ENCODE results near the gene HOXC9.

The HOXC9 gene

GRCh38 chr12:53976172-53976822 lies 23.7 kb upstream of the HOXC9 start:
- no peak for DNase-seq (ENCODE audit: low spot score)

GRCh38 chr12:53976823-53977595 lies 23.0 kb upstream of the HOXC9 start:
- no peak for DNase-seq (ENCODE audit: low spot score)

GRCh38 chr12:53977596-53978445 lies 22.1 kb upstream of the HOXC9 start:
- no peak for DNase-seq (ENCODE audit: low spot score)

DNA sequence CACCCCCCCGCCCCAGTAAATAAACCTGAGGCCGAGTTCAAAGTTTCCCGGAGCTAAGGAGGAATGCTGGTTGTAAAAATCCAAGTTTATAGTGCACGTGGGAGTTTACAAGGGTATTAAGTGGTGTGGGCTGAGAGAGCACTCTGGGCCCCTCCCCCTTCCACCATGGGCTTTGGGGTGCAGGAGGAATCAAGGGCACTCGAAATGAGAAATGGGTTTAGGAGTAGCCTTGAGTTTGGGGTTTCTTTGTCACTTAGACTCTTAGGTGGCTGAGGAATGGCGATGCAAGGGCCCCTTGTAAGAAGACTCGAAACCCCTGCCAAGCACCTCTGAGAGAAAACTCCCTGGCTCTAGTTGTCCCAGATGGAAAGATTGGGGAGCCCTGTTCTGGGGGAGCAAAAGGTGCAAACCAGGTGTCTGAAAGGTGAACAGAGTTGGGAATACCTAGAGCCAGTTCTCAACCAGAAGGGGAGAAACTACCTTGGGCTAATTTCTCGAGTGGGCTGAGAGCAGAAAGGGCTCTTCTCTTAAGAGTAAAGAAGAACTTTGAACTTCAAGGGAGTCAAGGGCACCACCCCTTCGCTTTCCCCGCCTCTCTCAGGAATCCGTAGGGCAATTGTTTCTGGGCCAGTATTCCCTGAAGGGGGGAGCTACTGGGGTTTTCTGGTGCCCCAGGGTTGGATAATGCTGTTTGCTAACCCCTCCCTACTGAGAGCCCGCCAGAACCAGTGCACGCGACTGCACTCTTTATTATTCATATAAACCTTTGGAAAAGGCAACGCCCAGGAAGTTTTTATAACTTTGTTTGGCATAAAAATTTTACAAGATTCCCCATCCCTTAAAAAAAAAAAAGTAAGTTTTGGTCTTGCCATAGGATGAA lies 21.2 kb upstream of the HOXC9 start:
- DNase-seq (ENCODE audit: low spot score), result no peak

DNA sequence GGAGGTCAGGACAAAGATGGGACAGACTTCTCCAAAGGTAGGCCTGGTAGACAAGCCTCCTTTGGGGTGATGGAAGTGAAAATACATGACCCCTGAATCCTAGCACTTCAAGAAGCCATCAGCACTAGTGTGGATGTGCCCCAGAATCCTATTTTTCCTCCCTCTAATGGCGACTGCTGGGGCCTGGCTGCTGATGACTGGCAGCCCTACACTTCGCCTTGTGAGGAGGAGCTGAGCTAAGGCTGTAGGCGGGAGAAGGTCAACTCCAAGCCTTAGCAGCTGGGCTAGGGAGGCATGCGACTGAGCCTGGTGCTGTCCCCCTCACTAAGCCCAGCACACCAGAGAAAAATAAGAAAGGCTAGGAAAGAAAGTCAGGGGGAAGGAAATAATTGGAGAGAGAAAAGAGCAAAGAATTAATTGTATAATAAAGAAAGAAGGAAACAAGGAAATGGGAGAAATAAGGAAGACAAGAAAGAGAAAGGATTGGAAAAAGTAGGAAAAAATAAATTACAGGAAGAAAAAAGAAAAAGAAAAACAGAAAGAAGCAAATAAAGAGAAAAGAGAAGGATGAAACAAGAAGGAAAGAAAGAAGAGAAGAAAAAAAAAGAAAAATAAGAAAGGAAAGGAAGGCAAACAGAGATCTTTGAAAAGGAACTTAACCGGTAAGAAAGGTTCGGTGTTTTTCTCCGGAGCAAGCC lies 19.7 kb upstream of the HOXC9 start:
- no peak for DNase-seq (ENCODE audit: low spot score)

DNA sequence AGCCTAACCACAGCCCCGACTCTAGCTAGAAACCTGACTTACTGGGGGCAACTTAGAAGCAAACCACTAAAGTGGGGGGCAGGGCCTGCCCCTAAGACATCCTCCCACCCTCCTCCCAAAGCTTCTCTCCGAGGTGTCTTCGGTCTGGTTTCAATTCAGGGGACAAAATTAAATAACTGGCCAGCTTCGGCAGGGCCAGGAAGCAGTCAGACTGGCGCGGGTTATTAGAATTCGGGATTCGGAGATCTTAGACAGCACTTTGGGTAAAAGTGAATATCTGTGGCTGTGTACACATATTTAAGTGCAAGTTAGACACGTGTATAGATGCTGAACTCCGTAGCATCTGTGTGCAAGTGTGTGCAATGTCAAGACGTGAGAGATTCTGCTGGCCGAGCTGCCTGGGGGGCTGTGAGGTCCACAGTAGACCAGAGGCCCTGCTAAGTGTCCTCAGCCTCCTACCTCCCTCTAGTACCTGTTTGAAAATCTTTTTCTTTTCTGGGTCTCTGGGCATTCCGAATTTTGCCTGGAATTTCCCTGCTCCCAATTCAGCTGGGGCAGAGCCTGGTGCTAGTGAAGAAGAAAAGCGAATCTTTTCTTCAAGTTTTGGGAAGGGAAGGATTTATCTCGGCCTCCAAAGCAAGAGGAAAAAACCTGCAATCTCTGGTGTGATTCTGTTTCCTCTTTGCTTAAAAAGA lies 19.0 kb upstream of the HOXC9 start:
- DNase-seq (ENCODE audit: low spot score), result no peak

GRCh38 chr12:53981634-53982565 lies 18.1 kb upstream of the HOXC9 start:
- DNase-seq (ENCODE audit: low spot score), result no peak

GRCh38 chr12:53982648-53983567 lies 17.1 kb upstream of the HOXC9 start:
- DNase-seq (ENCODE audit: low spot score), result no peak

DNA sequence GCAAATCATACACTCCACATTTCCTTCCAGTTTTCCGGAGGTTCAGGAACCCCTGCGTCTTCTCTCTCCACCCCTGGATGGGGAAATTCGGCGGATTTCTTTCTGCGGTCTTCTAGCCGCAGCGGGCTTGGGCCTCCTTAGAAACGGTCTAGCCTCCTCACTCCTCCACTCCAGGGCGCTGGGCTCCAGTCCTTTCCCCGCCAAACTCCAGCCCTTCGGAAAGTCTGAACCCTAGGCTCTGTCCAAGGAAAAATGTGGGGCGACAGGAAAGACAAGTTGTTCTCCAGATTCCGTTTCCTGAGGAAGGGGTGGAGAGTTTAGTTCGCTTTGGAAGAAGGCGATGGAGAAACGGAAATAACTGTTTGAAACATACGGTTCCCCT lies 16.4 kb upstream of the HOXC9 start:
- no peak for DNase-seq (ENCODE audit: low spot score)

- no peak for DNase-seq (ENCODE audit: low spot score)
Measured at GRCh38 chr12:53983950-53984572, 15.9 kb upstream of the HOXC9 start.

- peak; percentile 97 for DNase-seq (ENCODE audit: low spot score)
Measured at GRCh38 chr12:53984901-53985691, 14.9 kb upstream of the HOXC9 start, which contains the start of gene HOXC10. Gene HOXC10, plus strand, starts transcription at chr12:53985146. Its CDS starts 114 bp downstream, at chr12:53985260.

- DNase-seq (ENCODE audit: low spot score), result no peak
Measured at GRCh38 chr12:53985692-53985993, 14.3 kb upstream of the HOXC9 start.

GRCh38 chr12:53985994-53986685 lies 13.8 kb upstream of the HOXC9 start:
- DNase-seq (ENCODE audit: low spot score), result no peak

- DNase-seq (ENCODE audit: low spot score), result no peak
Measured at GRCh38 chr12:53986686-53987483, 13.1 kb upstream of the HOXC9 start.

- DNase-seq (ENCODE audit: low spot score), result no peak
Measured at GRCh38 chr12:53987787-53988230, 12.2 kb upstream of the HOXC9 start.

Data from HuH-7.5 (cell line).